Right ventricle myocardium superior (tissue), 1 donor: ENCODE data around the gene PHPT1. TPM values are rescaled to one million over a fixed set of nuclear protein-coding genes. Genes with fewer than 3 reads are reported as not detected.
"Not testable (repeated sequence)": the region's sequence is repeated elsewhere in the genome, so short reads cannot be mapped to it uniquely, and the experiment has no call there.

Source experiments
- ATAC-seq: fragments of 200-7000 bp; cut with Tn5 transposase; one replicate; pipeline ENCODE4 v1.9.1; 2020; ENCODE audit warnings: mild to moderate bottlenecking; ENCODE audit not compliant: poor library complexity
- DNase-seq: peaks from one replicate; pipeline ENCODE4 v3.0.0-alpha.2; 2020
- intact Hi-C: fragments of 100-400 bp; cut with DNase I; formaldehyde crosslinking; loops from one replicate; pipeline ENCODE4 v1.11.2; 2022
- total RNA-seq: library from RNA; stranded (reverse); fragmentation: NEBNext Ultra II Directional; extraction: Animal tissue kit (Norgen Biotek cat#: 25700); gene quantifications from one replicate; pipeline ENCODE4 v1.2.1, GENCODE V29; 2021
- donor health status: DM: no; HTN: yes; CAD: no; lungs with severe emphysema.

PHPT1 gene
- total RNA-seq, 1 donor from 2014 or later = 345 TPM

DNA sequence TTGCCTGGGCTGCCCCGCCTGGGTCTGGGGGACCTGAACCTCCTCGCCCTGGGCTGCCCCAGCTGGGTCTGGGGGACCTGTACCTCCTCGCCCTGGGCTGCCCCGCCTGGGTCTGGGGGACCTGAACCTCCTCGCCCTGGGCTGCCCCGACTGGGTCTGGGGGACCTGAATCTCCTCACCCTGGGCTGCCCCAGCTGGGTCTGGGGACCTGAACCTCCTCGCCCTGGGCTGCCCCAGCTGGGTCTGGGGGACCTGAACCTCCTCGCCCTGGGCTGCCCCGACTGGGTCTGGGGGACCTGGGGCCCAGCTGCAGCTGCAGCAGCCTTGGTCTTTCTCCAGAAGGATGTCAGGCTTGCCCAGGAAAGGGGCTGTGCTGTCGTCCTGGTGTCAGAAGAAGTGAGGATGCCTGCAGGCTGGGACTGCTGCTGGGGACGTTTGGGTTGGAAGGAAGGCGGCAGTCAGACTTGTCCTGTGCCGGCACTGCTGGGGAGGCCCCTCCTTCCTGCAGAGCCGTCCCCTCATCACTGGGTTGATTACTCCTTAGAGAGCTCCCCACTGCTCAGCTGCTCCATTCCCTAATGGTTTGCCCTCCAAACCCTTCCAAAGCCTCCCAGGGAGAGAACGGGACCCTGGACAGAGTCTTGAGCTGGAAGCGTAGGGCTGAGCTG lies 15.7 kb upstream of the PHPT1 start:
- DNase-seq = peak; percentile 35
- ATAC-seq, intact Hi-C loops: not testable (repeated sequence)

DNA sequence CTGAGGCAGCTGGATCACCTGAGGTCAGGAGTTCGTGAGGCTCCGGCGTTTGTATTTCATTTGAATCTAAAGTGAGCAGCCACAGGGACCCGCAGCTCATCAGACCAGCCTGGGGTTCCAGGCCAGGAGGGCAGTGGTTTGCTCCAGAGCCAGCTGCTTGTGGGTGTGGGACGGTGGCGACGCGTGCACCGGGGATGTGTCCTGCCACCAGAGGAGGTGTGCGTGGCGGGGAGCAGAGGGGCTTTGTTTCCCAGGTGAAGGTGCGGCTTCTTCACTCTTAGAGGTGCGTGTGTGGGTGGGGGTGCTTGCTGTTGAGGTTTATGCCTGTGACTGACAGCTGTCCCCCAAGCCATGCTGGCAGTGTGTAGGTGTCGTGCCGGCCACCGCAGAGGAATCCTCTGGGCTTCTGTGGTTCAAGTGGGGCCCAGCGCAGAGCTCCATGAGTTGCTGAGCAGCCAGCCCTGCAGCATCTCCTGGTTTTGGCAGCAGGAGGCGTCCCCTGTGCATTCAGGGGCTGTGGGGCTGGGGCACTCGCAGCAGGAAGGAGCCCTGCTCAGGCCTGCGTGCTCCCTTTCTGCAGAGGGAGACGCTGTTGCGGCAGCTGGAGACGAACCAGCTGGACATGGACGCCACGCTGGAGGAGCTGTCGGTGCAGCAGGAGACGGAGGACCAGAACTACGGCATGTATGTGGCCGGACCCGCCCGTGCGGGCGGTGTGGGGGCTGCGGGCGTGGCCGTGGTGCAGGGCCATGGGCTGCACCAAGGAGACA lies 13.9 kb upstream of the PHPT1 start:
- no peak for ATAC-seq
- DNase-seq = peak; percentile 34
- intact Hi-C loops = no loop called here

DNA sequence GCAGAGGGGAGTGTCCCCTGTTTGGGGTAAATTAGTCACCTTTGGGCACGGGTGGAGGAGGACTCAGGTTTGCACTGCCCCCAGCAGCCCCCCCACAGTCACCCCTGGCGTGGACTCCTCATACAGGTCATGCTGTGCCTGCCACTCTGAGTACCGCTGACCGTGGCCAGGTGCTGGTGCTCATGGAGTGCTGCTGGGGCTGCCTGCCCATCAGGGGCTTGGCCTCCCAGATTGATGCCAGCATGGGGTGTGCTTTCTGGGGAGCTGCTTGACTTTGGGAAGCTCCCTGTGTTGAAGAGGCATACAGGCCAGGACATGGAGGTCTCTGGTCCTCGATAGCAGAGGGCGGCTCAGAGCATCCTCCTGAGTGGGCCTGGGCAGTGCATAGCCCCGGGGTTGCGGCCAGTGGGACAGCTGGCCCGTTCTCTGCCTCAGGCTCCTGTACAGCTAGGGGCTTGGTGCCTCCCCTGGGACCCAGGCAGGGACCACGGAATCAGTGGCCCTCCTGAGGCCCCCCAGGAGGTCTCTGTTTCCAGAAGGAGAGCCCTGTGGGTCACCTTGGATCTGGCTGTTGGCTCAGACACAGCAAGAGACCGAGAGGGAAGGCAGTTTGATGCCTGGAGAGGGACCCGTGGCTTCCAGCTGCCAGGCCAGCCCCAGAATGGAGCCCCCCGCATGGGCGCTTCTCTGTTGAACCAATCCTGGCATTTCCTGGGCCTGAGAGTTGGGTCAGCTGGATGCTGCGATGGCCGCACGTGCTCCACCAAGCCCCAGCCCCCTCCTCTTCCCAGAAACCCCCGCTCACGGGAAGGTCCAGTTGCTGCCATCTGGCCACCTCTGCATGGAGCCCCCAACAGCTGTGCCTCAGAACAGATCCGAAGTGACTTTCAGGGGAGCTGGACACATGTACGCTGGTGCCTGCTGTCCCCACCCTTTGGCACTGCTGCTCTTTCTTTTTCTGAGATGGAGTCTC lies 13.0 kb upstream of the PHPT1 start:
- intact Hi-C loops = no loop called here
- DNase-seq (peak; percentile 30), ATAC-seq (no peak)

DNA sequence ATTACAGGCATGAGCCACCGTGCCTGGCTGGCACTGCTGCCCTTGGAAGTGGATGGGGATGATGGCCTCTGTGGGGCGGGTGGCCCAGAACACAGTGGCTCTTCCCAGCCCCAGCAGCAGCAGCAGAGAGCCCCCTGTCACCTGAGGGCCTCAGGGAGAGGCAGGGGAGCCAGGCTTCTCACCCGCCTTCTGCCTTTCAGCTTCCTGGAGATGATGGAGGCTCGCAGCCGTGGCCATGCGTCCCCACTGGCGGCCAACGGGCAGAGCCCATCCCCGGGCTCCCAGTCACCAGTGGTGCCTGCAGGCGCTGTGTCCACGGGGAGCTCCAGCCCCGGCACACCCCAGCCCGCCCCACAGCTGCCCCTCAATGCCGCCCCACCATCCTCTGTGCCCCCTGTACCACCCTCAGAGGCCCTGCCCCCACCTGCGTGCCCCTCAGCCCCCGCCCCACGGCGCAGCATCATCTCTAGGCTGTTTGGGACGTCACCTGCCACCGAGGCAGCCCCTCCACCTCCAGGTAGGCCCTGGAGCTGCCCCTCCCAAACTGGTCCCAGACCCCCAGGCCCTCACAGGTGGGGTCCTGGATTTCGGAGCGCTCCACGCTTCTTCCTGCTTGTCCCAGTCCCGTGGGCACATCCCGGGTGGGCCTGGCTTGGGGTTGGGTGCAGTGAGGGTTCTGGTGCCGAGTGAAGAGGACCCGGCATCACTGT lies 11.9 kb upstream of the PHPT1 start:
- ATAC-seq (no peak), DNase-seq (no peak)
- intact Hi-C loops = no loop called here

DNA sequence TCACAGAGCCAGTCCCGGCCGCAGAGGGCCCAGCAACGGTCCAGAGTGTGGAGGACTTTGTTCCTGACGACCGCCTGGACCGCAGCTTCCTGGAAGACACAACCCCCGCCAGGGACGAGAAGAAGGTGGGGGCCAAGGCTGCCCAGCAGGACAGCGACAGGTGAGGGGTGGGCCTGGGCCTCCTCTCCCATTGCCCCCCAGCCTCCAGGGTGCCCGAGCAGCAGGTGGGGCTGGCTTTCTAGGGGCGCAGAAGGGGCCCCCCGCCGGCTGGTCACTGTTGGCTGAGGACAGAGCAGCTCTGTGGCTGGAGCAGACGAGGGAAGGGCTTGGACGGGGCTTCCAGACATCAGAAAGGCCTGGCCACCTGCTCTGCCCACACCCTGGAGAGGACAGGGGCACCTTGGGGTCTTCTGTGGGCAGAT lies 11.3 kb upstream of the PHPT1 start:
- intact Hi-C loops, DNase-seq, ATAC-seq: not testable (repeated sequence)

DNA sequence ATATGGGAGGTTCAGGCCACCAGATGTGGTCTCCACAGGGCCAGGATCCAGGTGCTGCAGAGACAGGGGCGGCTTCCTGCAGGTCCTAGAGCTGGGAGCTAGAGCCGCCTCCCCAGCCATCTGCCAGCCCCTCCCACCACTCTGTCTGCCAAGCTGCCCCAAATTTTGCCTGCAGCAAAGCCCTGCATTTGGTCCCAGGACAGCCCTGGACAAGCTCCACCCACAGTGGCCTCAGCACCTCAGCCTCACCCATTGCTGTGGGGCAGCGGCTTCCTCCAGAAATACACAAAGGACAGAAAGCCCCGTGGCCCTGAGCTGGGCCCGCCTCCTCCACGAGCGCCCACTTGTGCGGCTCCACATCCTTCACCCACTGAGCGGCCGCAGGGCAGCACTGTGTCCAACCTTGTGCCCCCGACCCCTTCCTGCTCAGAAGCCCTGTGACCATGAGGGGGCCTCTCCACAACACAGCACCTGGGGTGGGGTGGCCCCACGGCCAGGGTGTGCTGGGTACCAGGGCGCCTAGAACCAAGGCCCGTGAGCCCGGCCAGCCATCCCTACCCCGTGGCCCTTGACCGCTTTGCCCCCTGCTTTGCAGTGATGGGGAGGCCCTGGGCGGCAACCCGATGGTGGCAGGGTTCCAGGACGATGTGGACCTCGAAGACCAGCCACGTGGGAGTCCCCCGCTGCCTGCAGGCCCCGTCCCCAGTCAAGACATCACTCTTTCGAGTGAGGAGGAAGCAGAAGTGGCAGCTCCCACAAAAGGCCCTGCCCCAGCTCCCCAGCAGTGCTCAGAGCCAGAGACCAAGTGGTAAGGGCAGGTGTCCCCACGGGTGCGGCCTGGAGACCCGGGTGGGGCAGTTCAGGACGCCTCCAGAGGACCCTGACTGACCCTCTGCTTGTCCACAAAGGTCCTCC lies 10.6 kb upstream of the PHPT1 start:
- intact Hi-C loops = no loop called here
- ATAC-seq (no peak), DNase-seq (no peak)

DNA sequence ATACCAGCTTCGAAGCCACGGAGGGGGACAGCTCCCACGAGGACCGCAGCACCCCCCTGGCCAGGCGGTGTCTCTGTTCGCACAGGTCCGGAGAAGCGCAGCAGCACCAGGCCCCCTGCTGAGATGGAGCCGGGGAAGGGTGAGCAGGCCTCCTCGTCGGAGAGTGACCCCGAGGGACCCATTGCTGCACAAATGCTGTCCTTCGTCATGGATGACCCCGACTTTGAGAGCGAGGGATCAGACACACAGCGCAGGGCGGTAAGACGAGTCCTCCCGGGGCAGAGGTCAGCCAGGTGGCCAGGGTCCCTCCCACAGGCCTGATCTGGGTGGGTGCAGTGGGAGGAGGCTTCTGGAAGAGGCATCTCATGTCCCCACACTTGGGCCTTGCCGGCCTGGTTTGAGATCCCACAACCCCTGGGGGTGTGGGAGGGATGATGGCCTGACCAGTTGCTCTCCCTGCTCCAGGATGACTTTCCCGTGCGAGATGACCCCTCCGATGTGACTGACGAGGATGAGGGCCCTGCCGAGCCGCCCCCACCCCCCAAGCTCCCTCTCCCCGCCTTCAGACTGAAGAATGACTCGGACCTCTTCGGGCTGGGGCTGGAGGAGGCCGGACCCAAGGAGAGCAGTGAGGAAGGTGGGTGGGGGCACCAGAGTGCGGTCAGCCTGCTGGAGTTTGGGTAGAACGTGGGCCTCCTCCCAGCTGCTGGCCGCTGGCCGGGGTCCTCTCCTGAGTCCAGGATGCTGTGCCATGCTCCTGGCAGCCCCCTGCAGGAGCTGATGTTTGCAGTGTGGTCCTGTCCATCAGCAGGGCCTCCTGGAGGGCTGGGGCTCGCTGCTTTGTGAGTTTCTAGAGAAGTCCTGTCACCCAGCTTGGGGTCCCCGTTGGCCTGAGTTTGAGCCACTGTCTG lies 9.7 kb upstream of the PHPT1 start:
- no peak for ATAC-seq
- DNase-seq = no peak
- intact Hi-C loops = no loop called here

DNA sequence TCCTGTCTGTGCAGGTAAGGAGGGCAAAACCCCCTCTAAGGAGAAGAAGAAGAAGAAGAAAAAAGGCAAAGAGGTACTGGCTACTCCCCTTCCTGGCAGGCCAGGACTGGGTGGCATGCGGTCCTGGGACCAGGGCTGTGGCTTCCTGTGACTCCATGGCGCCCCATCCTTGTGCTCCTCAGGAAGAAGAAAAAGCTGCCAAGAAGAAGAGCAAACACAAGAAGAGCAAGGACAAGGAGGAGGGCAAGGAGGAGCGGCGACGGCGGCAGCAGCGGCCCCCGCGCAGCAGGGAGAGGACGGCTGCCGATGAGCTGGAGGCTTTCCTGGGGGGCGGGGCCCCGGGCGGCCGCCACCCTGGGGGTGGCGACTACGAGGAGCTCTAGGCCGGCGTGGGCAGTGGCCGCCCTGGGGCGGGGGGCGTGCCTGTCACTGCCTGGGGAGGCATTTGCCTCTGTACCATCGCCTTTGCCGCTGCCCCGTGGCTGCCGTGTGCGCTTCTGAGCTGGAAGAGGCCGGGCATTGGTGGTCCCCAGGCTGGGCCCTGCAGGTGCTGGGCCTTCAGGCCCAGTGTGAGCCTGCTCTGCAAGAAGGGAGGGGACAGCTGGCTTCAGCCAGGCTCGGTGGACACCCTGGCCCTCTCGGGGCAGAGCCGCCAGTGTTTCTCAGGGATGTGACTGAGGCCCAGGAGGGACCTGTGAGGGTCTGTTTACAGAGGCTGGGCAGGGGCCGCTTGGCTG lies 8.9 kb upstream of the PHPT1 start:
- intact Hi-C loops = no loop called here
- ATAC-seq (no peak), DNase-seq (no peak)

DNA sequence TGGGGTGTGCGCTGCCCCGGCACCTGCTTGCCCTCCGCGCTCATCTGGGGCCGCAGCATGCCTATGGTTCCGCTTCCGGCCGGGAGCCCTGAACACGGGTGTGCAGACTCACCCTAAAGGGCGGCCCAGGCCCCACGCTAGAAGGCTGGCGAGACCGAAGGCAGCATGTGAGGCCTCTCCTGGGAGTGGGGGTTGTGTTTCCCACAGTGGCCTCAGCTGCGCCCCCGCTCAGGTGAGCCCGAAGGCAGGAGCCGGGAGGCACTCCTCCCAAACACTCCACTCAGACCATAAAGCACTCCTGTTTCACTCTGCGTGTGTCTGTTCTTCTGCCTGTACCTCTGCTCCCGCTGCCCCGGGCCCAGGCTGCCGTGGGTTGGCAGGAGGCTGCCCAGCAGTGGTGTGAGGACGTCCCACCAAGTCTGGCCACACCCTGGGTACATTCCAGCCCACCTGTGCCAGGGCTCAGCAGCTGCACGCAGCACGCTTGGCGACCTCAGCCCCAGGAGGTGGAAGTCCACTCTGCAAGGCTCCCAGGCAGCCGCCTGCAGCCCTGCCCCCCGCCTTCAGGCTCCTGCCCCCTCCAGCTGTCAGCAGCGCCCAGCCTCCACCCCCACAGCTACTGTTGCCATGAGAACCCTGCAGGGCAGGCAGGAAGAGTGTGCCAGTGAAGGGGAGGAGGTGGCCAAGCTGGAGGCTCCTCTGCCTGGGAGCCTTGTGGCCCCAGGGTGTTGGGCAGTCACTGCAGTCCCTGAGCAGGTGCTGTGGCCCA lies 8.1 kb upstream of the PHPT1 start:
- no peak for DNase-seq
- peak; percentile 1 for ATAC-seq
- intact Hi-C loops = no loop called here

DNA sequence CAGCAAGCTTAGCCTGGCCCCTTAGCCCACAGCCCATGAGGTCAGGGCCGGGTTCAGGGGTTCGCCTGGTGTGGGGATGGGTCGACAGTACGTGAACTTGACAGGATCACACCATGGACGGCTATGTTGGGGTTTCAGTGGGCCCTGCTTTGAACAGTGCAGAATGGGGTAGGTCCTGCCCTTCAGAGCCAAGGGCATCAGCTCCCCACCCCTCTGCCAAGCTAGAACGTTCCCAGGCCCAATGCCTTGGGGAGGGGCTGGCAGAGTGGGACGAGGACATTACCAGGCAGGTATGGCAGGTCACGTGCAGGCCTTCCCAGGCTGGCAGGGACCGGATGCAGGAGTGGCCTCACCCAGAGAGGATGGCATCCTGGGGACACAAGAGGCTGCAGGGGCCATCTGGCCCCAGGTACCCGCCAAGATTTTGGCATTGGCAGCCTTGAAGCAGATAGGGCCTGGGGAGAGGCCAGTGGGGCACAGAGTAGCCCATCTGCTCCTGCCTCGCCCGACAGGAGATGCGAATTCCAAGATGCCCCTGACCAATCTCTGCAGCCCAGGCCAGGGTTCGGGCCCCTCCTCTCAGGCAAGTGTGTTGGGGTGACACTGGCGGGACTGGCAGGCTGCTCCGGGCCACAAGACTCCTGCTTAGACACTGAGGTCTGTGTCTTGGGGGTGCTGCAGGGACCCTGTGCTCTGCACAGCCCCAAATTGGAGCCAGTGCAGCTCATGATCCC lies 7.4 kb upstream of the PHPT1 start:
- ATAC-seq = peak; percentile 2
- intact Hi-C loops, DNase-seq: not testable (repeated sequence)

DNA sequence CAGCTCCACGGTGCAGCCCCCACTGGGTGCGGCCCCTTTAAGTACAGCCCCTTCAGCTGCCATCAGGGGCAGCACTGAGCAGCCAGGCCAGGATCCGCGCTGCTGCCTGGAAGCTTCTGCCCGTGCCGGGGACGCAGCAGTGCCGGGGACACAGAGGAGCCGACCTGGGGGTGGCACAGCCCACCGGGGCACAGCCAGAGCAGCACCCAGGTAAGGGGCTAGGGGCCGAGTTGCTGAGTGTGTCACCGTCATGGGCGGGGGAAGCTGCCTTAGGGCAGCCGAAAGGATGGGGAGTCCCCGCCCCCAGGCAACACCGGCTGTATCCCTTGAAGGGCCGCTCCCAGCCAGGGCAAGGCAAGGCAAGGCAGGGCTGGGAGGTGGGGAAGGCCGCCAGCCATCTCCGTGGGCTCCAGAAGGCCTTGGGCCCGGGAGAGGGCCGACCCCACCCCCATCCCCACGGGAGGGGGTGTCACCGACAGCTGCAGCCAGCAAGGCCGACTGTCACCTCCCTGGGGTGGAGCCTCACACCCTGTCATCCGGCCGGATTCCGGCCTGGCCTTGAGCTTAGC lies 6.7 kb upstream of the PHPT1 start, which contains the start of gene AJM1:
AJM1 (plus strand) TSS at position 99 of the 569 bp plus-strand sequence. CDS start 1,937 bp downstream, outside the sequence.
- DNase-seq = peak; percentile 86
- intact Hi-C loops = not testable (repeated sequence)
- ATAC-seq = peak; percentile 84

DNA sequence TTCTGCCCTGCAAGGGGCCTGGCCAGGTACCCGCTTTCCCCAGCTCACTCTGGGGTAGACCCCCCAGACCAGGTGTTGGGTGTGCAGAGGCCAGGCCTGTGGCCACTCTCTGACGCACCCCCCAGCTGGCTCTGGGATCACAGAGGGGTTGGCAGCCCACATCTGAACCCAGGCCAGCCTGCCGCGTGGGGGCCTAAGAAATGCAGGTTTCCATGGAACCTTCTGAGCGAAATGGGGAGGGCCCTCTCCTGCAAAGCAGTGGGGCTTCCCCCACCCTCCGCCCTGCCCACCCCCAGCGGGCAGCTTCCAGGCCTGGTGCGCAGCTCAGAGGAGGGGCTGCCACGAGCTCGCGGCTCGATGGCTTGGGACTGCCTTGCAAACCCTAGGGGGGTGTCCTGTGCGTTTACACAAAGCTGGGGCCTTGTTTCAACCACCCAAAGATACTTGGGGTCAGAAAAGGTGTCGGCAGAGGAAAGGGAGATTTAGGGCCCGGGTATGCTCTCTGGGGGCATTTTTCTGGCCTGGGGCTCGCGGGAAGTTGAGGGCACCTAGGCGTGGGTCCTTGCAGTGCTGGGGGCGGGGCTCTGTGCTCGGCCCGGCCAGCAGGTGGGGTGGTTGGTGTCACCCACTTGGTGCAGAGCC lies 5.9 kb upstream of the PHPT1 start:
- DNase-seq, intact Hi-C loops, ATAC-seq: not testable (repeated sequence)
